ENCODE results near the gene GRIK4.
A peak's percentile ranks its signal among the peaks of the same experiment; 100 is the strongest.

Gene GRIK4

DNA sequence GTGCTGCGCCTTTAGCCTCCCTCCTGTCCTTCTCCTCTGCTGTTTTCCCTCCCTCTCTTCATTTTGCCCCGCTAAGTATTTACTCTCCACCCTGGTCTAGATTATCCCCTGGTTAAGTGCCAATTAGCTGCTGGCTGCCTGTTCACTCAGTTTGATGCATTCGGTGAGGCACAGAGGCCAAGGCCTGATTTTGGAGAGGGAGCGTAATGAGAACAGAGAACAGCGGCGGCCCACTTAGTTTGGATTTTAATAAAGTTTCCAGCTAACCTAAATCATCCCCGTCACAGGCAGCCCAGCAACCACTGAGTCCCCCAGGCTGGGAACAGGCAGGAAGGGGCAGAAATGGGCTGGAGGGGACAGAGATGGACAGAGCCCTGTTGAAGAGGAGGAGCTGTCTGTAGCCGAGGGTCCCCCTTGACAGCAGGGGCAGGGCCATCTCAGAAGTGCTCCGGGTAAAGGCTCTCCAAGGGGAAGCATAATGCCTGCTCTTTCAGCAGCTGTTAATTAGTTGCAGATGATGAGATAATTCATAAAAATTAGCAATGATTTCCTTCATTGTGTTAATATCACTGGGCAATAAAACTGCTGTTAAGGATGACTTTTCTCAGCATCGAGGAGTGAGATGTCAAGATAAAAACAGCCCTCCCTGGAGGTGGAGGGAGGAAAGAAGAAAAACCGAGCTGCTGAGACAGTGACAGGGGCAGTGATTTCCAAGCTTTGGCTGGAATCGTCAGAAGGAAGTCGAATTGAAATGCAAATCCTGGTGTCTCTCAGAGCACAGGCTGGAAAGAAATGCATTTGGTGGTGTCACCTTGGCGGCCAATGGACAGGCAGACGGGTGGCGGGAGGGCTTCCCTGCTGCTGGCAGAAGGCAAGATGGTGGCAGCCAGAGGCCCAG lies 170.1 kb downstream of the GRIK4 start:
- DNase-seq, result peak in 1 of 14 donors; percentile 35

DNA sequence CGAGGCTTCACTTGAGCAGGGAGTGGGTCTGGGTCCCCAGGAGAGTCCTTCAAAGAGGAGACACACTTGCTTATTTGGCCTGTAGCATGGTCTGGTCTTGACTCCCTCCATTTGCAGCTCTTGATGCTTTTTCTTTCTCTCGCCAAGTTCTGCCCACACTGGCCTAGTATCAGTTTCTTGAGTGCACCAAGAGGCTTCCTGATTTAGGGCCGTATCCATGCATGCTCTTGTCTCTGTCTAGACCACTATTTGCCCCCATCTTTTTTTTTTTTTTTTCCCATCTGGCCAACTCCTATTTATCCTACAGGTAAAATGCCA lies 170.7 kb downstream of the GRIK4 start:
- DNase-seq, result no peak

DNA sequence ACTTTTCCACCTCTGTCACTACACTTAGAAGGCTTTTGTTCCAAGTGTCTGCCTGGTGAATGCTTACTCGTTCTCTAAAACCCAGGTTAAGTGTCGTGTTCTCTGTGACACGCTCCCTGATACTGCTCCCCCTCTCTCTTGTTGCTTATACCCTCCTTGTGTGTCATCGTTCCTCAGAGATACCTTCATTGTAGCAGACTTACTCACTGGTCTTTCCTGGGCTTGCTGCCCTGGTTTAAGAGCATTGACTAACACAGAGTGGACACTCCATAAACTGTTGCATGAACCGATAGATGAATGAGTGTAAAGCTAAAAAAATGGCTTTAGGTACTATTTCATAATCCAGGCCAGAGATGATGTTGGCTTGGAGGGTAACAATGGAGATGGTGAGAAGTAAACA lies 171.3 kb downstream of the GRIK4 start:
- no peak for DNase-seq

DNA sequence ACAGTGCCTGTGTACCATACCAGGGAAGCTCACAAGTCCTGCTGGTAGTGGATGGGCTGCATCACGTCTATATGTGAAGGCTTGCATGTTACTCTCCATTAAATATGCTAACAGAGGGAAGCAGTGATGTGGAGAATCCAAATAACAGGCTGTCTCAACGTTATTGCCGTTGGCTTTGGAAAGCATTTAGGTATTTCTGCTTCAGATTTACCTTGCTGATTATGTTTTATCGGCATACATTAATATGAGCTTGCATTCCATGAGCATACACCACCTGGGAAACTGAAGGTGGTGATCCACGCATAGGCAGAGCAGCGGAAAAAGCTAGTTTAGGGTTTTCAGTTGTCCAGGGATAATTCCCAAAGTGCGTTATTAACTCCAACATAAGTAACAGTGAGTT lies 175.0 kb downstream of the GRIK4 start:
- no peak for DNase-seq

DNA sequence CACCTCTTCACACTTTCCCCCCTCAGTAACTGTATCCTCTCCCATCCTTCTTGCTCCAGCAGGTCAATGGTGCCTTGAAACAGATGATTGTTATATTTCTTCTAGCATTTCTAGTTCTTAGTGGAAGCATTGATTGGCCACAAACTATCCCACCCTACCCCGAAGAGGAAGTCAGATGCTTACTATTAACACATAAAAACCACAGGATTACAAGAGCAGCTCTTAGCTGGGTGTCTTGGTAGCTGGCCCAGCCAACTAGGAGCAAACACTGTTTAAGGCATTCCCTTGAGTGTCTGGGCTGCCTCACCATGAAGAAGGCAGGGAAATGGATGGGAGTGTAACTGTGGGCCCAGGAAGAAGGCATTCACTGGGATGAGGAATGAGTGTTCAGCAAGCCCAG lies 176.6 kb downstream of the GRIK4 start:
- no peak for DNase-seq

DNA sequence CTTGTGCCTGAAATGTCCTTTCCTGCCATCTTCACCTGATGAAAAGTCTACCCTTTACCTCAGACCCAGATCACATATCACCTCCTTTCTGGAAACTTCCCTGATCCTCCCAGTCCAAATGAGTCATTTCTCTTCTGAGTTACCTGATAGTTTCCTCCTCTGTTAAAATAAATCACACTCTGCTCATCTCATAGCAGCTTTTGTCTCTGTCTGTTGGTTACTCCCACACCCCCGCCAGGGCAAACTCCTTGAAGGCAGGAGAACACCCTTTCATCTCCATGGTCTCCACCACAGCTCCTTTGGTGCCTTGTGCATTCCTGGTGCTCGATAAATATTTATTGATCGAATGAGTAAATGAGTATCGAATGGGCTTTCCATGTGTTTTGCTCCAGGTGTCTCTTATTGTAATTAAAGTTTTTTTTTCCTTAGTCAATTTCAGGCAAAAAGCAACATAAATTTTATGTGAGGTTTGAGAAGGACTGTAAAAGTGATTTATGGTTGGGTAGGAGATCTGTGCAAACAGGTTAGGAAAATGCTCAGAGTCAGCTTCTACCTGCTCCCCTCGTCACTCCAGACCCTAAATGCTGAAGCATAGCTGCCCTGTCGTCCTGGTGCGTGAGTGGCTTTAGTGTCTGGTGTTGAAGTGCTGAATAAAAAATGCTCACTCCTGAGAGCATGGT lies 178.2 kb downstream of the GRIK4 start:
- no peak for DNase-seq

DNA sequence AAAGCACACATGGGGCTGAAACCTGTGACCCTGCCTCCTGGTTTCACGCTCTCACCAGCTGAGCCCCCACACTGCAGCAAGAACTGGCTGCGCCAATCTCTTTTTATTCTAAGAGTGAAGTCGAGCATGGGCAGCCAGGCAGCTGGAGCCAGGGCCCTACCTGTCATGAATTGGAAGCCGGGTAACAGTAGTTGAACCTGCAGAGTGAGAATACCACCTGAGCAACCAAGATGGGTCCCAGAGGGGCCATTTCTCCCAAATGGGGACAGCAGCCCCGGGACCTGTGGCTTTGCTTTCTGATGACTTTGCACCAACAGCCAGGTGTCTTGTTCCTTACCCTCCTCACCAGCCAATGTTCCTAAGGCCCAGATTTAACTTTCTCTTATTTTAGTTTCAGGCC lies 178.9 kb downstream of the GRIK4 start:
- DNase-seq, result no peak

DNA sequence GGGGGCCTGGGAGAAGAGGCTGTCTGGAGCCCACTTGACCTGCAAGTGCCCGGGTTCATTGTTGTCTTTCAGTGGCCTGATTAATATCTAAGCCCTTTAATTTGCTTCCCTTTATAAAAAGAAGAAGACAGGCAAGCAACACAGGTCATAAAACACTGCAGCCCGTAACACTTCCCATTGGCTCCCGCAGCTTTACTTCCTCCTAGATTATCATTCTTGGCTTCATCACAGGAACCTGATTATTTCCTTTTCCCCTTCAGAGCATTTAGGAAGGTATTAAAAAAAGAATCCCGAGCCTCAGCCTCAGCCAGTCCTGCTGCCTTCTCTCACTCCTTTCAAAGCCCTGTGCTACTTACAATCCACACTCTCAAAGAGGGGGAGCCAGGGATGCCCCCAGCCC lies 183.2 kb downstream of the GRIK4 start:
- no peak for DNase-seq

DNA sequence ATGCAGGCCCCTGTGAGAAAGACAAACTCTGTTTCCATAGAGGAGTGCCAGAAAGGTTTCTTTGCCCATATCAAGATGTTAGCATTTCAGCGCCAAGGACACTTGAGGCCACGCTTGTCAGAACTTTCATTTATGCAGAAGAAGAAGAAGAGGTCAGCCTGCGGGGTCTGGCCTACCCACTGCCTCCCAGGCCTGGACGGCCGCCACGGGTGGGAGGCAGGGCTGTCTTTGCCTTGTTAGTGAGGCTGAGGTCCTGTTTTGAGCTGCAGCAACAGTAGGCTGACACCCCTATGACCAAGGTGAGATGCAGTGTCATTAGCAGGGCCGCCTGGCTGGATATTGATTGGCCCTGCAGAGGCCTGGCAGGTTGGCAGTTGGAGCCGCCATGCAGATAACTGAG lies 183.9 kb downstream of the GRIK4 start:
- DNase-seq, result no peak

DNA sequence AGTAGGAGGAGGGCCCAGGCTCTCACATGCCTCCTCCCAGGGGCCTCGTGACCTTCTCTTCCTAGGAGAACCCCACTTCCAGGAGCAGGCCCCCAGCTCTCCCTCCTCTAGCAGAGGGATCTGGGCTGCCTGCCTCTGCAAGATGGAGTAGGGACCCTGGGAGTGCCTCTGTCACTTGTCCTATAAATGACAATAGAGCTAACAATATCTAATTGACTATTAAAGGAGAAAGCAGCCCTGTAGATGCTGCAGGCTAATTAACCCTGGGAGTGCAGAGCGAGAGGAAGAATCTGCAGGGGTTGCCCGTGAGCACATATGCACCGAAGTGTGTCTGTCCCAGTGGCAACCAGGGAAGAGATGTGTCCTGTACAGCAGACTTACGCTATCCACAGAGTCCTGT lies 184.4 kb downstream of the GRIK4 start:
- DNase-seq, result no peak

DNA sequence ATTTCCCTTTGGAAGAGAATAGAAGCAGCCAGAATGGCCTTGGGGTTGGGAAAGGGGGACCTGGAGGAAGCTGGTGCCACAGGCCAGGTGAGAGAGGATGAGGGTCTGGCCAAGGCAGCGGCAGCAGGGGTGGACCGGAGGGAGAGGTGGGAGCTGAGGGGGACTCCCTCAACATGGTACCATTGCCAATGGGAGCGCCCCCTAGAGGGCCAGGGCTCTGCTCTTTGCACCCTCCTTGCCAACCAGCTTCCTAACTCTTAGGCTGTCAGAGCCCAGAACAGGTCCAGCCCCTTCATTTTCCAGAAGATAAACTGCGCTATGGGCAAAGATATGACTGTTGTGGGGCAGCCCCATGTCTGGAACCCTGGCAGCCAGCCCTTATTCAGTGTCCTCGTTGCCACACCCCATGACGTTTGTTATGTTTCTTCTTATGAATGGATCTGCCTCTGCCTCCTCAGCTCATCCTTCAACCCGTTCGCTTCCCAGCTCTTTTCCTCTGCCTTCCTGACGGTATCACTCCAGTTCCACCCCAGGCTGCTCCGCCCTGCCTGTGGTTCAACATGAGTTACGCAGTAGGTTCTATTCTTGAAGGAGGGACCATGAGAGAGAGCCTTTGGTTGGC lies 185.2 kb downstream of the GRIK4 start:
- no peak for DNase-seq

DNA sequence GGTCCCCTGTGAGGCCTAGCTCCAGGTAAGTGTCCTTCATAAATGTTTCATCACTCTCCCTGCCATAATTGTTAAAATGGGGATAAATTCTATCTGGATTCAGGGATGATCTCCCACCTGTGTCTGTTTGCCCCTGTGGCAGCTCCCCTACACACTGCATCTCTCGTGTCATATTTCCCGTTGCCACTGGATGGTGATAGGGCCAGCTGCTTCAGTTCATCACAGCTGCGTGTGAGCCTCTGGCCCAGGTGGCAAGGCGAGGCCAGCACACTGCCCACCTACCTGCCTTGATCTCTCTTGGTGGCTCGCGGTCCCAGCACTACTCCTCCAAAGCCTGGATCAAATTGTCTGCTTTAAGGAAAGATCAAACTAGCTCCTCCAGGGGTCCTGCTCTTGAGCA lies 187.4 kb downstream of the GRIK4 start:
- no peak for DNase-seq

DNA sequence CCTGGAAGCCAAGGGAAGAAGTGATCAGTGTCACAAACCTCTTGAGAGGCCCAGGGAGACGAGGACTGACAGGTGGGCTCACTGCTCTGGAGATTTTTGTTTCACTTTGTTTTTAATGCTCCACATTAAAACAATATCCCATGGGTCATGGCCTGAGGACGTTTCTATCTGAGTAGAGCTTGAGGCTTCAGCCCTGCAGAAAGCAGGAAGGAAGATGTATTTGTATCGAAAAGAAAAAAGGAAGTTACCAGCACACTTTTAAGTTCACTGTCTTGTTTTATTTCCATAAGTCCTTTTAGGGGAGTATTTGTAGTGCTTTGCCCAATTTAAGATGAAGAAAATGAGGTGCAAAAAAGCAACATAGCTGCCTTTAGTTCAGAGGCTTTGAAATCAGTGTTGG lies 191.1 kb downstream of the GRIK4 start:
- no peak for DNase-seq

DNA sequence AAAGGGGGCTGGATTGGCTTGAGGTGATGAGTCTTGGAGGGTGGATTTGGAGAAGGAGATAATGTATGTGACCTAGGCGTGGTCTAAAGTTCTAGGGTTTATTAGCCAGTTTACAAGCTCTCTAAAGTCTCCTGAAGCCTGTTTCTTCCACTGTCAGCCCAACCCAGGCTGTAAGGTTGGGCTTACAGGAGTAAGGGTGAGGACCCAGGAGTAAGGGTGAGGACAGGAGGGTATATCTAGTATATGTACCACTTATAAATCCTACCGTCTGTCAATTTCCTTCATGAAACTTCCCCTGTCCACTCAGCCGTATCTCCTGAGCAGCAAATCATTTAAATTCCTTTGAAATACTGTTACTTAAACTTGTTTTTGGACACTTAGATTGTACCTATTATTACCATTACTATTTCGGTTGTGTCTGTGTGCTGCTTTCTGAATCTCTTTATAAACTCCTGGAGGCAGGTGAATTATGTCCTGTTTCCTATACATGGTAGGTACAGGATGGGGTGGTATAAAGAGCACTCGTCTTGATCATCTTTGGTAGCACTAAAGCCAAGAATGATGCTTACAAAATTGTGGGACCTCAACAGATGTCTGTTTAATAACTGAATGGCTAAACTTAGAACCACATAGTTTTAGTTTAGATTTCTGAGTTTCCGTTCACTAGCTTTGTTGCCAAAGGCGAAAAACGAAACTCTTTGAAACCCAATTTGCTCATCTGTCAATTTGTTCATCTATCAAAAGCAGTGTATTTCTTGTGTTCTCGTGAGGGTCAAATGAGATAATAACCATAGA lies 192.0 kb downstream of the GRIK4 start:
- DNase-seq, result no peak

DNA sequence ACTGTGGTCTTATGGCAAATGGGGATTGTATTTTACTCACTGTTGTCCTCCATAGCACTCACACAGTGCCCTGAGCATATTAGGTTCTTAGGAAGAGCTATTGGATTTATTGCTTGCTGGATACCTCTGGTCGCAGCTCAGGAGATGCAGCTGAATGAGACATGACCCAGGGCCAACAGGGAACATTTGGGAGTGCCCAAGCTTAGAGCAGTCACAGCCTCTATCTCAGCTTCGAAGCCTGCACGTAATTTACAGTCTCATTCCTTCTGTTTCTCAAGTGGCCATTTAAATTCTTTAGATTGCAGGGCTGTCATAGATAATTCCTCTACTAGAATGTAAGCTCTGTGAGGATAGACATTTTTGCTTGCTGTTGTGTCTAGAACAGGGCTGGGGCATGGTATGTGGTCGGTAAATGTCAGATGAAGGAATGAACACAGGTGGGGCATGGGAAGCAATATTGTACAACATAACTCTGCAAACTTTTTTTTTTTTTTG lies 192.8 kb downstream of the GRIK4 start:
- no peak for DNase-seq

DNA sequence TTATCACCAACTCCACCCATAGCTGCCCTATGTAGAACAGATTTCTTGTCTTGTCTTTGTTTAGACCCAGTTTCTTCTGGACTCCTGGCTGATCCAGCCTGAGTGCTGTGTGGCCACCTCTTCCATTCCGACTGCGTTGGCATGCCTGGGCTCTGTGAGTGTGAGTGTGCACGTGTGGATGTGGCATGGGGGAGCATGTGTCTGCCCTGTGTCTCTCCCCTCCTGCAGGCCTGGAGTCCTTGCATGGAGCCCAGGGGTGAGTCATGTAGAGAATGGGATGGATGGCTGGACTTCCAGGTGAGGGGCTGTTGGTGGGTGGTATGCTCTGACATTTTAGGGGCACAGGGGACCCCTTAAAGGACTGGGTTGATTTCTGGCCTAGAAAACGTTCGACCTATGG lies 194.7 kb downstream of the GRIK4 start:
- no peak for DNase-seq

DNA sequence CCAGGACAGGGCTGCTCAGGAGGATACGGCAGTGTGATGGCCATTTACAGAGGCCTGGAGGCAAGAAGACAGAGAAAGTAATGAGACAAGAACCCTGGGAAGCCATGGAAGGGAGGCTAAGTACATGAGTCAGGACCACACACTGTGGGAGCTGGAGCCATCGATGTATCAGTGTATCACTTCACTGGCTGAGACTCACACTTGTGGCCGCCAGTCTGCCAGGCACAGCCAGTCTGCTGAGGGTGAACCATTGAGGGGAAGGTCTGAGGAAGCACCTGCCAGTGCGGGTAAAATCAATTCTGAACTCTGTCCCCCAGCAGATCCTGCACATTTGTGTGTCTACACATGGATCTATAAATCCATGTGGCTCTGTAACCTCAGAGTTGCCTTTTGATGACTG lies 195.6 kb downstream of the GRIK4 start:
- DNase-seq, result no peak

DNA sequence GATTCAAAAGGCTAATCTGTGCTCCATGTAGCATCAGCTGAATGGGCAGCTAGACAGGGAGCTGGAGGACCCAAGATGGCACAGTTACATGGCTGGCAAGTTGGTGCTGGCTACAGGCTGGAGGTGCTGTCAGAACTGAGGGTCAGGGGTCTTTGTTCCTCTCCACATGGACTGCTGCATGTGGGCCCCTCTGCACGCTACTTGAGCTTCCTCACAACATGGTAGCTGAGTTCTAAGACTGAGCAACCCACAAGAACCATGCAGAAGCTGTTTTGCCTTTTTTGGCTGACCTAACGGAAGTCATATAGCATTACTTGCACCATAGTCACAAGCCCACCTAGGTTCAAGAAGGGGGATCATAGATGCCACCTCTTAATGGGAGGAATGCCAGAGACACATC lies 196.1 kb downstream of the GRIK4 start:
- no peak for DNase-seq

DNA sequence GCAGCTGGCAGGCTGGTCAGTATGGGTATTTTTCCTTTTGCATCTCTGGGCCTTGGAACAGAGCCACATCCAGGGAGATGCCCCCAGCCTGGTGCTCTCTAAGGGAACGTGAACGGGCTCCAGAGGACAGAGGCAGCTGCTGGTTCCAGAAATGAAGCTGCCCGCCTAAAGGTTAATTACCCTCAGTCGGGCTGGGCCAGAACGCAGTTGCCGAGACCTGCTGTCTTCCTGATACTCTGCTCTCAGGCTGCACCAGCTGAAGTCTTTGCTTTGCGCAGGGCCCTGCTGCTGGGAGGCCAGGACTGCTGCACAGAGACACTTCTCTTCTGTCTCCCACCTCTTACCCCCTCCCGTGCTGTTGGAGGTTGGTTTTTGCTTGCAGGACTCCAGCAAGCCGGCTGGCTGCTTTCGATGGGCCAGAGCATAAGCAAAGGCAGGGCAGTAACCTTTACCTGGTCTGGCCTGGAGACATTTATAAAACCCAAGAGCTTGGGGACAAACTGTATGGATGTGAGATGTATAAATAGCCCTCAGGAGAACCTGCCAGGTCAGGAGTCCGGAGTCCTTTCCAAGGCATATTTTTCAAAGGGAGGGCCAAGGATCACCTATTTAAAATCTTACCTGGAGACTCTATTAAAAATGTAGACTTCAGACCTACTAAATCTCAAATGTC lies 197.1 kb downstream of the GRIK4 start:
- DNase-seq, result no peak

DNA sequence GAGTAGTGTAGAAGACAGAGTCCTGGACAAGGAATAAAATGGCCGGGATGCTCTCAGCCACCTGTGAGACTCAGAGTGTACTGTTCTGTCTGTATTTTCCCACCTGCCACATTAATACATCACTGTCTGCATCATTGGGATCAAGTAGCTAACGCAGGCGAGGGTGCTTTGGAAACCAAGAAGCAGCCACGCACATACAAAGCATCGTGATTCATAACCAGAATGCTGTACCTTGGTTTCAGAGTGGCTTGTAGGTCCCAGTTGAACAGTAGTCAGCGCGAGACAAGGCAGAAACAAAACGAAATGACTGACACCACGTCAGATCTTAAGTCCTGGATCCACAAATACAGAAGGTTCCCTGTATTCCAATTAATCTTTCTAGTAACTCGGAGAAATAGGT lies 198.3 kb downstream of the GRIK4 start:
- no peak for DNase-seq

DNA sequence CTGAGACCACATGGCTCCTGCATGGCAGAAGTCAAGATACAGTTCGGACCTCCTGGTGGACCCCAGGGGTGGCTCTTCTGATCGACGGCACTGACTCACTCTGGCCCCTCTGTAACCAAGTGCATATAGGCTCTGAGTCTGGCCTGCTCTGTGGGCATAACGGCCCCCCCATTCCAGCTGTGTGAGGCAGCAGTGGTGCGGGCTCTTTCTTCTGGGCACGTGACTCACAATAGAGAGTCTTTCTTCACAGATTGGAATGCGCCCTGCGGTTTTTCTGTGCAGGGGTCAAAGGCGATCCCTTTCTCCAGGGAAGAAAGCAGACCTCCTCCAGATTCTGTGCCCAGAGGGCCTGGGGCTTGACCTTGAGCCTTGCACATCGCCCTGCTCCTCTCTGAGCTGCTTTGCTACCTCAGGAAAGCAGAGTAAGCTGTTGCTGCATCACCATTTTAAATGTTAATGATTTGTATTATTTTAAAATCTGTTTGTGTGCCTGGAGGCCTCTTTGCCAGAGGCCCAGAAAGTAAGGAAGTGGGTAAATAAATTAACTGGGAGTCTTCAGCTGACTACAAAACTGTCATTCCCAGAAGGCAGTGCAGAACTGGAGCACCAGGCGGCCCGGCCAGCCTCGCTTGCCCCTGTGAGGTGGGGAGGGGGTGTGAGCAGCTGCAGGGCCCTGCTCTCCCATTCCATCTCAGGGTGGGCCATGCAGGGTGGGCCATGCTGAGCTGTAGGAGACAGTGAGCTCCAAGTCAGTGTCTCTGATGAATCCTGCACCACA lies 199.0 kb downstream of the GRIK4 start:
- peak in 9 of 14 donors; percentile 8 to 51 (median 32) for DNase-seq
